Activated T-helper 1 cell treated with Interleukin-2 at 50 U/mL for 16 hours (primary cell): ENCODE data around the gene PHOSPHO2.

ENCODE experiments used
- DNase-seq: peaks from one replicate; pipeline ENCODE4 v3.0.0-alpha.2; 2020; ENCODE audit warnings: low read depth

PHOSPHO2 gene

GRCh38 chr2:169716938-169717690, 22.8 kb downstream of the PHOSPHO2 start:
- DNase-seq: no peak

GRCh38 chr2:169717691-169718063, 23.4 kb downstream of the PHOSPHO2 start:
- no peak for DNase-seq

GRCh38 chr2:169718930-169719504, 24.7 kb downstream of the PHOSPHO2 start:
- DNase-seq: no peak

GRCh38 chr2:169721016-169721415, 26.7 kb downstream of the PHOSPHO2 start:
- DNase-seq: no peak

- DNase-seq: no peak
These were observed 32.8 kb downstream of the PHOSPHO2 start for GRCh38 chr2:169727065-169727464.

- DNase-seq: no peak
These were observed 35.0 kb downstream of the PHOSPHO2 start for GRCh38 chr2:169729274-169729605.

- no peak for DNase-seq
These were observed 37.8 kb downstream of the PHOSPHO2 start for GRCh38 chr2:169732075-169732474.

GRCh38 chr2:169732583-169733358, 38.5 kb downstream of the PHOSPHO2 start:
- no peak for DNase-seq

GRCh38 chr2:169734169-169734847, 40.0 kb downstream of the PHOSPHO2 start:
- no peak for DNase-seq

GRCh38 chr2:169735623-169736022, 41.4 kb downstream of the PHOSPHO2 start:
- no peak for DNase-seq

GRCh38 chr2:169736902-169737301, 42.6 kb downstream of the PHOSPHO2 start:
- DNase-seq: no peak

GRCh38 chr2:169738566-169739229, 44.4 kb downstream of the PHOSPHO2 start:
- no peak for DNase-seq

- DNase-seq: no peak
These were observed 45.1 kb downstream of the PHOSPHO2 start for GRCh38 chr2:169739351-169739750.

GRCh38 chr2:169743549-169743948, 49.3 kb downstream of the PHOSPHO2 start:
- DNase-seq: no peak

GRCh38 chr2:169746240-169746639, 52.0 kb downstream of the PHOSPHO2 start:
- DNase-seq: no peak

GRCh38 chr2:169748319-169748718, 54.0 kb downstream of the PHOSPHO2 start:
- no peak for DNase-seq
